GM19452 (cell line): ENCODE data around the gene CCL7.
"Not testable (repeated sequence)": the region's sequence is repeated elsewhere in the genome, so short reads cannot be mapped to it uniquely, and the experiment has no call there.

Experiments used
- ATAC-seq: cut with Tn5 transposase; IDR thresholded peaks from one replicate; pipeline ENCODE4 v1.9.1; 2021; ENCODE audit not compliant: unreplicated experiment

The CCL7 gene

GRCh38 chr17:34269969-34270368 lies at the start of gene CCL7:
CCL7 (plus strand) TSS chr17:34270221; CDS start chr17:34270291, 70 bp downstream.
- no peak for ATAC-seq

- ATAC-seq: no peak
Observed at GRCh38 chr17:34220752-34221395, 49.1 kb upstream of the CCL7 start.

- no peak for ATAC-seq
Observed at GRCh38 chr17:34221411-34221810, 48.6 kb upstream of the CCL7 start.

- no peak for ATAC-seq
Observed at GRCh38 chr17:34222722-34223497, 47.1 kb upstream of the CCL7 start.

GRCh38 chr17:34225046-34225445 lies 45.0 kb upstream of the CCL7 start:
- no peak for ATAC-seq

GRCh38 chr17:34226011-34226743 lies 43.8 kb upstream of the CCL7 start:
- no peak for ATAC-seq

- no peak for ATAC-seq
Observed at GRCh38 chr17:34226744-34227034, 43.3 kb upstream of the CCL7 start.

GRCh38 chr17:34227293-34227692 lies 42.7 kb upstream of the CCL7 start:
- ATAC-seq: not testable (repeated sequence)

GRCh38 chr17:34227707-34228106 lies 42.3 kb upstream of the CCL7 start:
- ATAC-seq: no peak

GRCh38 chr17:34228781-34229180 lies 41.2 kb upstream of the CCL7 start:
- no peak for ATAC-seq

- ATAC-seq: no peak
Observed at GRCh38 chr17:34230342-34230741, 39.7 kb upstream of the CCL7 start.

GRCh38 chr17:34234616-34235015 lies 35.4 kb upstream of the CCL7 start:
- ATAC-seq: no peak

- no peak for ATAC-seq
Observed at GRCh38 chr17:34235389-34236028, 34.5 kb upstream of the CCL7 start.

GRCh38 chr17:34236281-34236892 lies 33.6 kb upstream of the CCL7 start:
- ATAC-seq: no peak

GRCh38 chr17:34237458-34237857 lies 32.6 kb upstream of the CCL7 start:
- no peak for ATAC-seq

- ATAC-seq: no peak
Observed at GRCh38 chr17:34241062-34241461, 29.0 kb upstream of the CCL7 start.

- no peak for ATAC-seq
Observed at GRCh38 chr17:34242587-34243363, 27.2 kb upstream of the CCL7 start.

- ATAC-seq: no peak
Observed at GRCh38 chr17:34243364-34244320, 26.4 kb upstream of the CCL7 start.

- no peak for ATAC-seq
Observed at GRCh38 chr17:34245351-34245905, 24.6 kb upstream of the CCL7 start.
